ENCODE data around the gene OR8B8.
"Not testable (repeated sequence)": the region's sequence is repeated elsewhere in the genome, so short reads cannot be mapped to it uniquely, and the experiment has no call there.

The OR8B8 gene

GRCh38 chr11:124445646-124446150, at the start of gene OR8B8:
Gene OR8B8, minus strand, starts transcription at chr11:124445696. Its CDS starts 4,611 bp downstream, at chr11:124441085.
- no peak for DNase-seq

- no peak for DNase-seq
Measured at GRCh38 chr11:124493016-124493655, 47.6 kb upstream of the OR8B8 start.

GRCh38 chr11:124483422-124483821, 37.9 kb upstream of the OR8B8 start:
- DNase-seq, result no peak

- no peak for DNase-seq
Measured at GRCh38 chr11:124482362-124483147, 37.1 kb upstream of the OR8B8 start.

GRCh38 chr11:124481365-124482323, 36.1 kb upstream of the OR8B8 start:
- DNase-seq, result peak; percentile 22

- no peak for DNase-seq
Measured at GRCh38 chr11:124479561-124479960, 34.1 kb upstream of the OR8B8 start.

GRCh38 chr11:124475265-124475664, 29.8 kb upstream of the OR8B8 start:
- no peak for DNase-seq

- DNase-seq, result no peak
Measured at GRCh38 chr11:124474779-124475178, 29.3 kb upstream of the OR8B8 start.

GRCh38 chr11:124474079-124474478, 28.6 kb upstream of the OR8B8 start:
- DNase-seq, result no peak

GRCh38 chr11:124473476-124473875, 28.0 kb upstream of the OR8B8 start:
- DNase-seq, result no peak

GRCh38 chr11:124470561-124471227, 25.2 kb upstream of the OR8B8 start:
- no peak for DNase-seq

GRCh38 chr11:124467381-124467927, 22.0 kb upstream of the OR8B8 start:
- no peak for DNase-seq

- DNase-seq, result no peak
Measured at GRCh38 chr11:124465368-124465767, 19.9 kb upstream of the OR8B8 start.

- DNase-seq, result no peak
Measured at GRCh38 chr11:124463990-124464389, 18.5 kb upstream of the OR8B8 start.

- DNase-seq, result no peak
Measured at GRCh38 chr11:124463324-124463723, 17.8 kb upstream of the OR8B8 start.

- no peak for DNase-seq
Measured at GRCh38 chr11:124460459-124460858, 15.0 kb upstream of the OR8B8 start.

GRCh38 chr11:124459379-124459778, 13.9 kb upstream of the OR8B8 start:
- not testable (repeated sequence) for DNase-seq

GRCh38 chr11:124454552-124454951, 9.1 kb upstream of the OR8B8 start:
- no peak for DNase-seq

GRCh38 chr11:124446916-124447315, 1.4 kb upstream of the OR8B8 start:
- no peak for DNase-seq

GRCh38 chr11:124442847-124443246, 2.6 kb downstream of the OR8B8 start:
- DNase-seq, result no peak

GRCh38 chr11:124442442-124442841, 3.1 kb downstream of the OR8B8 start:
- no peak for DNase-seq

GRCh38 chr11:124441519-124441918, 4.0 kb downstream of the OR8B8 start:
- no peak for DNase-seq
